Neural cell (in vitro differentiated cells): ENCODE data around the gene THRAP3.

ENCODE experiments used
- EP300 ChIP-seq: fragments of 450-650 bp; conservative IDR thresholded peaks from 2 replicates; pipeline ENCODE4 v1.6.1; 2014; ENCODE audit warnings: antibody characterized with exemption, mild to moderate bottlenecking, moderate library complexity; ENCODE audit not compliant: poor library complexity, severe bottlenecking
- EZH2 ChIP-seq: fragments of 200-600, 300-800 bp; shearing (Covaris generic), sonication (generic); IDR thresholded peaks from 2 replicates; pipeline ENCODE4 v1.6.1; 2014; ENCODE audit warnings: antibody characterized with exemption, low read length, borderline replicate concordance, mild to moderate bottlenecking; ENCODE audit not compliant: insufficient read depth, poor library complexity, severe bottlenecking
- POLR2AphosphoS5 ChIP-seq: IDR thresholded peaks from 2 replicates; pipeline ENCODE4 v1.6.1; 2012
- REST ChIP-seq: IDR thresholded peaks from 2 replicates; pipeline ENCODE4 v1.6.1; 2012; ENCODE audit warnings: borderline replicate concordance
- SMC3 ChIP-seq: fragments of 450-650 bp; conservative IDR thresholded peaks from 2 replicates; pipeline ENCODE4 v1.6.1; 2014; ENCODE audit warnings: antibody characterized with exemption, mild to moderate bottlenecking, moderate library complexity; ENCODE audit not compliant: poor library complexity
- TAF1 ChIP-seq: IDR thresholded peaks from 2 replicates; pipeline ENCODE4 v1.6.1; 2012; ENCODE audit warnings: low read depth
- TF ChIP-seq, protein P1 (sequence below): fragments of 450-650 bp; IDR thresholded peaks from 2 replicates; pipeline ENCODE4 v1.5.1; 2014; ENCODE audit warnings: antibody characterized with exemption, mild to moderate bottlenecking, moderate library complexity; ENCODE audit not compliant: poor library complexity, severe bottlenecking

- no peak for TF ChIP-seq TAF1
- no peak for TF ChIP-seq POLR2AphosphoS5
- TF ChIP-seq SMC3 = no peak
- TF ChIP-seq, protein P1, sequence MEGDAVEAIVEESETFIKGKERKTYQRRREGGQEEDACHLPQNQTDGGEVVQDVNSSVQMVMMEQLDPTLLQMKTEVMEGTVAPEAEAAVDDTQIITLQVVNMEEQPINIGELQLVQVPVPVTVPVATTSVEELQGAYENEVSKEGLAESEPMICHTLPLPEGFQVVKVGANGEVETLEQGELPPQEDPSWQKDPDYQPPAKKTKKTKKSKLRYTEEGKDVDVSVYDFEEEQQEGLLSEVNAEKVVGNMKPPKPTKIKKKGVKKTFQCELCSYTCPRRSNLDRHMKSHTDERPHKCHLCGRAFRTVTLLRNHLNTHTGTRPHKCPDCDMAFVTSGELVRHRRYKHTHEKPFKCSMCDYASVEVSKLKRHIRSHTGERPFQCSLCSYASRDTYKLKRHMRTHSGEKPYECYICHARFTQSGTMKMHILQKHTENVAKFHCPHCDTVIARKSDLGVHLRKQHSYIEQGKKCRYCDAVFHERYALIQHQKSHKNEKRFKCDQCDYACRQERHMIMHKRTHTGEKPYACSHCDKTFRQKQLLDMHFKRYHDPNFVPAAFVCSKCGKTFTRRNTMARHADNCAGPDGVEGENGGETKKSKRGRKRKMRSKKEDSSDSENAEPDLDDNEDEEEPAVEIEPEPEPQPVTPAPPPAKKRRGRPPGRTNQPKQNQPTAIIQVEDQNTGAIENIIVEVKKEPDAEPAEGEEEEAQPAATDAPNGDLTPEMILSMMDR = no peak
- no peak for TF ChIP-seq EP300
- TF ChIP-seq EZH2 = no peak
- TF ChIP-seq REST = no peak
Measured at GRCh38 chr1:36328713-36329112, 104.5 kb downstream of the THRAP3 start.
